ENCODE results near the gene LRRFIP2.

Gene LRRFIP2

DNA sequence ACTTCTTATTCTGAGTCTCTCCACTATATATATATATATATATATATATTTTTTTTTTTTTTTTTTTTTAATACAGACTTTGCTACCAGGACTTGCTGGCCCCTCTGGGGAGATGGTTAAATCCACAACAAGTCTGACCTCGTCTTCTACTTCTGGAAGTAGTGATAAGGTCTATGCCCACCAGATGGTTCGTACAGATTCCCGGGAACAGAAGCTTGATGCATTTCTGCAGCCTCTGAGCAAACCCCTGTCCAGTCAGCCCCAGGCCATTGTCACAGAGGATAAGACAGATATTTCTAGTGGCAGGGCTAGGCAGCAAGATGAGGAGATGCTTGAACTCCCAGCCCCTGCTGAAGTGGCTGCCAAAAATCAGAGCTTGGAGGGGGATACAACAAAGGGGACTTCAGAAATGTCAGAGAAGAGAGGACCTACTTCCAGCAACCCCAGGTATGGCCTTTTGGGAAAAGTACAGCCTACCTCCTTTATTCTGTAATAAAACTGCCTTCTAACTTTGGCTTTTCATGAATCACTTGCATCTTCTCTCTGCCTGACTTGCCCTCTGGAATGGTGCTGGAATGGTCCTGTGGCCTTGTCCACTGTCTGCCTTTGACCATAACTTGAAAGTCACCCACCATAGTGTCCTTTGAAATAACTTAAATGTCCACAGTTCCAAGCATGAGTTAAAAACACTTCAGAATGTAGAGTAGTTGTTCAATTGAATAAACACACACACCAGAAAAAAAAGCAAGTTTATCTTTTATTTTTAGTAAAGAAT is 148.6 kb downstream of the LRRFIP2 start:
- Histone ChIP-seq H3K4me2 (ENCODE audit: low read depth, low read length) (no peak overlapping the region), H3K27me3 (replicated peaks; ENCODE audit: insufficient read depth, low read length) (no peaks in the 10 kb centered on the region), H3K36me3 (replicated peaks; ENCODE audit: insufficient read depth, low read length) (no peaks in the 10 kb centered on the region; the same call in none of the 2 replicates), H3F3A (ENCODE audit: insufficient read depth, low read length) (0 out of 2 replicates have a peak, but pooled peaks cover 4% of the 10 kb centered on the region), H3K4me1 (ENCODE audit: low read length) (peaks cover 7% of the 10 kb centered on the region), H3K27ac (ENCODE audit: low read length) (no peak overlapping the region), H4K20me1 (ENCODE audit: insufficient read depth, low read length) (no peaks in the 10 kb centered on the region), H3K79me2 (ENCODE audit: low read length) (no peaks in the 10 kb centered on the region), H3K4me3 (ENCODE audit: low read length) (no peak overlapping the region), H2AFZ (ENCODE audit: low read length) (no peak overlapping the region), H3K9me2 (replicated peaks; ENCODE audit: insufficient read depth, low read length) (no peaks in the 10 kb centered on the region), H3K9ac (ENCODE audit: low read length) (no peak overlapping the region), H3K9me3 (replicated peaks; ENCODE audit: insufficient read depth, low read length) (no peaks in the 10 kb centered on the region)
- TF ChIP-seq EZH2 (optimal IDR thresholded peaks at IDR 0.05; ENCODE audit: low read depth, low read length), result no peak
- TF ChIP-seq, protein P1, sequence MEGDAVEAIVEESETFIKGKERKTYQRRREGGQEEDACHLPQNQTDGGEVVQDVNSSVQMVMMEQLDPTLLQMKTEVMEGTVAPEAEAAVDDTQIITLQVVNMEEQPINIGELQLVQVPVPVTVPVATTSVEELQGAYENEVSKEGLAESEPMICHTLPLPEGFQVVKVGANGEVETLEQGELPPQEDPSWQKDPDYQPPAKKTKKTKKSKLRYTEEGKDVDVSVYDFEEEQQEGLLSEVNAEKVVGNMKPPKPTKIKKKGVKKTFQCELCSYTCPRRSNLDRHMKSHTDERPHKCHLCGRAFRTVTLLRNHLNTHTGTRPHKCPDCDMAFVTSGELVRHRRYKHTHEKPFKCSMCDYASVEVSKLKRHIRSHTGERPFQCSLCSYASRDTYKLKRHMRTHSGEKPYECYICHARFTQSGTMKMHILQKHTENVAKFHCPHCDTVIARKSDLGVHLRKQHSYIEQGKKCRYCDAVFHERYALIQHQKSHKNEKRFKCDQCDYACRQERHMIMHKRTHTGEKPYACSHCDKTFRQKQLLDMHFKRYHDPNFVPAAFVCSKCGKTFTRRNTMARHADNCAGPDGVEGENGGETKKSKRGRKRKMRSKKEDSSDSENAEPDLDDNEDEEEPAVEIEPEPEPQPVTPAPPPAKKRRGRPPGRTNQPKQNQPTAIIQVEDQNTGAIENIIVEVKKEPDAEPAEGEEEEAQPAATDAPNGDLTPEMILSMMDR (IDR thresholded peaks at IDR 0.05; ENCODE audit: low read length), result no peak
- TF ChIP-seq EZH2phosphoT487 (IDR thresholded peaks at IDR 0.05; ENCODE audit: low read length), result no peak
- DNase-seq, result no peak

DNA sequence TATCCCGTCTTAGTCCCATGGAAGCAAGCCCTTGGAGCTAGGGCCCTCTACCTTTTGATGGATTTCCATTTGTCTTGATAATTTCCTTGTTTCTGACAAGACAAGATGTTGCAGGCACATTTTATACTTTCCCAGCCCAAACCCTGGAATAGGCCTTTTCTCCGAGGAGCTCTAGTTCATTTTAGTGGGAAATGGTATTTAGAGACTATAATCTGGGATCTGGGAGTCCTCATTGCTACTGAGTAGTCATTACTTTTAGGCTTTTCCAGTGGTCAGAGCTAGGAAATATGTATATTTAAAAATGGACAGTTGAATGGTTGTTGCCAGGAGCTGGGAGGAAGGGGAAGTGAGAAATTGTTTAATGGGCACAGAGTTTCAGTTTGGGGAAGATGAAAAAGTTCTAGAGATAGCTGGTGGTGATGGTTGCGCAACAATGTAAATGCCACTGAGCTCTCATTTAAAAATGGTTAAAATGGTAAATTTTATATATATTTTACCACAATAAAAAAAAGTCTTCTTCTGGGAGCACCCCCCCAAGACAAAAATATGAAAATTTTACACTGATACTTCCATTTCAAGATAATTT is 149.5 kb downstream of the LRRFIP2 start:
- peak overlapping the region; percentile 43; the same call in 1 of the 2 replicates for H3K4me2 ChIP-seq (ENCODE audit: low read depth, low read length)
- H3K9me2 ChIP-seq (replicated peaks; ENCODE audit: insufficient read depth, low read length), result no peaks in the 10 kb centered on the region
- H3K27ac ChIP-seq (ENCODE audit: low read length), result peak overlapping the region; percentile 20; the same call in 1 of the 2 replicates

DNA sequence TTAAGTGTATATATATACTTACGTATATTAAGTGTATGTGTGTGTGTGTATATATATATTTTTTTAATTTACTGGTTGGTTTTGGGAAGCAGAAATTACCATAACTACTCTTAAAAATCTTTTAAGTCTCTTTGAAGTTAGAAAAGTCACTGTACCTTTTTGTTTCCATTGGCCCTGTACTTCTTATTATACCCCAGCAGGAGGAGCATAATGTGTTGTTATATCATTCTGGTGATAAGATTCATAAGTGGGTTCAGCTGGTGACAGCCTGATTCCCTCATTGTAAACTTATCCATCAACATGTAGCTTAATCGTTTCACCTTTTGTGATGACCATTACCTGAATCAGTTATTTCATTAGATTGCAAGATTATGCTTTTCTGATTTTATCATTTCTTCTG is 150.3 kb downstream of the LRRFIP2 start:
- Histone ChIP-seq H3K9ac (ENCODE audit: low read length) (no peak overlapping the region), H3K27ac (ENCODE audit: low read length) (no peak overlapping the region), H2AFZ (ENCODE audit: low read length) (no peak overlapping the region), H3K4me3 (ENCODE audit: low read length) (no peak overlapping the region), H3K4me1 (ENCODE audit: low read length) (peaks cover 7% of the 10 kb centered on the region), H4K20me1 (ENCODE audit: insufficient read depth, low read length) (no peaks in the 10 kb centered on the region), H3K9me2 (replicated peaks; ENCODE audit: insufficient read depth, low read length) (no peaks in the 10 kb centered on the region), H3F3A (ENCODE audit: insufficient read depth, low read length) (0 out of 2 replicates have a peak, but pooled peaks cover 4% of the 10 kb centered on the region), H3K9me3 (replicated peaks; ENCODE audit: insufficient read depth, low read length) (no peaks in the 10 kb centered on the region), H3K4me2 (ENCODE audit: low read depth, low read length) (no peak overlapping the region), H3K79me2 (ENCODE audit: low read length) (no peaks in the 10 kb centered on the region), H3K27me3 (replicated peaks; ENCODE audit: insufficient read depth, low read length) (no peaks in the 10 kb centered on the region), H3K36me3 (replicated peaks; ENCODE audit: insufficient read depth, low read length) (no peaks in the 10 kb centered on the region; the same call in 1 of the 2 replicates)
- TF ChIP-seq, protein P1 (IDR thresholded peaks at IDR 0.05; ENCODE audit: low read length), result peak; percentile 27; the same call in 1 of the 2 replicates
- no peak for TF ChIP-seq EZH2 (optimal IDR thresholded peaks at IDR 0.05; ENCODE audit: low read depth, low read length)
- DNase-seq, result peak; percentile 21

More for the DNA sequence above, 149.5 kb downstream of the LRRFIP2 start:
- no peaks in the 10 kb centered on the region for H3K27me3 ChIP-seq (replicated peaks; ENCODE audit: insufficient read depth, low read length)
- H4K20me1 ChIP-seq (ENCODE audit: insufficient read depth, low read length), result no peaks in the 10 kb centered on the region
- H3K36me3 ChIP-seq (replicated peaks; ENCODE audit: insufficient read depth, low read length), result no peaks in the 10 kb centered on the region; the same call in none of the 2 replicates
- no peak overlapping the region for H3K9ac ChIP-seq (ENCODE audit: low read length)
- peaks cover 7% of the 10 kb centered on the region for H3K4me1 ChIP-seq (ENCODE audit: low read length)
- H3K79me2 ChIP-seq (ENCODE audit: low read length), result no peaks in the 10 kb centered on the region
- DNase-seq, result peak; percentile 26
- H2AFZ ChIP-seq (ENCODE audit: low read length), result no peak overlapping the region
- TF ChIP-seq, protein P1 (IDR thresholded peaks at IDR 0.05; ENCODE audit: low read length), result no peak
- TF ChIP-seq EZH2phosphoT487 (IDR thresholded peaks at IDR 0.05; ENCODE audit: low read length) (no peak), EZH2 (optimal IDR thresholded peaks at IDR 0.05; ENCODE audit: low read depth, low read length) (no peak)
- H3K9me3 ChIP-seq (replicated peaks; ENCODE audit: insufficient read depth, low read length), result no peaks in the 10 kb centered on the region
- no peak overlapping the region for H3K4me3 ChIP-seq (ENCODE audit: low read length)
- H3F3A ChIP-seq (ENCODE audit: insufficient read depth, low read length), result 0 out of 2 replicates have a peak, but pooled peaks cover 4% of the 10 kb centered on the region

Data from MM.1S (cell line).